Liver (tissue), 9 donors: ENCODE measurements around the gene ST6GALNAC3. TPM values are rescaled to one million over a fixed set of nuclear protein-coding genes. Genes with fewer than 3 reads are reported as not detected.

Source experiments
- DNase-seq: peaks from one replicate; pipeline ENCODE4 v3.0.0-alpha.2; 2017; ENCODE audit warnings: low spot score
- H3K27ac ChIP-seq, 2 donors: one replicate each; pipeline ENCODE4 v1.7.0; 2013; ENCODE audit warnings: inconsistent platforms in 2 of 2, low read length in 2 of 2, control low read depth in 1 of 2, low read depth in 1 of 2, mild to moderate bottlenecking in 1 of 2
- H3K27me3 ChIP-seq, 4 donors: one replicate each; pipeline versions ENCODE4 v1.6.1 to v1.7.0; 2013; ENCODE audit warnings: low read length in 3 of 4, inconsistent platforms in 1 of 4, mild to moderate bottlenecking in 1 of 4, moderate library complexity in 1 of 4; ENCODE audit not compliant: control insufficient read depth in 4 of 4, insufficient read depth in 4 of 4
- H3K36me3 ChIP-seq, 4 donors: one replicate each; pipeline versions ENCODE4 v1.6.1 to v1.7.0; 2013; ENCODE audit warnings: low read length in 3 of 4, mild to moderate bottlenecking in 3 of 4, low read depth in 1 of 4, moderate library complexity in 1 of 4; ENCODE audit not compliant: control insufficient read depth in 4 of 4, insufficient read depth in 3 of 4
- H3K4me1 ChIP-seq, 4 donors: one replicate each; pipeline versions ENCODE4 v1.6.1 to v1.7.0; 2013; ENCODE audit warnings: low read length in 3 of 4, mild to moderate bottlenecking in 3 of 4, moderate library complexity in 1 of 4; ENCODE audit not compliant: control insufficient read depth in 4 of 4, insufficient read depth in 4 of 4
- H3K4me3 ChIP-seq, 3 donors: one replicate each; pipeline versions ENCODE4 v1.6.1 to v1.7.0; 2013; ENCODE audit warnings: low read length in 3 of 3, control low read depth in 1 of 3, low read depth in 1 of 3, mild to moderate bottlenecking in 1 of 3
- H3K9ac ChIP-seq, 2 donors: one replicate each; pipeline ENCODE4 v1.7.0; 2013; ENCODE audit warnings: low read length in 2 of 2, mild to moderate bottlenecking in 2 of 2, moderate library complexity in 2 of 2, control low read depth in 1 of 2, low read depth in 1 of 2
- H3K9me3 ChIP-seq, 4 donors: one replicate each; pipeline versions ENCODE4 v1.6.1 to v1.7.0; 2013; ENCODE audit warnings: low read length in 3 of 4; ENCODE audit not compliant: control insufficient read depth in 4 of 4
- CTCF ChIP-seq: fragments of 150-350 bp; IDR thresholded peaks from 2 replicates; pipeline ENCODE4 v1.5.1; 2017; ENCODE audit warnings: improper control_type of control experiment, low read depth, low read length; ENCODE audit not compliant: missing input control
- FOXA2 ChIP-seq: IDR thresholded peaks from 2 replicates; pipeline ENCODE4 v1.6.1; 2016; ENCODE audit warnings: antibody characterized with exemption
- GABPA ChIP-seq, 2 donors: IDR thresholded peaks in 1 of 2; conservative IDR thresholded peaks in 1 of 2; 2 replicates each; pipeline ENCODE4 v1.6.1; 2016; ENCODE audit warnings: antibody characterized with exemption in 2 of 2, mild to moderate bottlenecking in 1 of 2, moderate library complexity in 1 of 2
- HNF4A ChIP-seq, 2 donors: conservative IDR thresholded peaks; 2 replicates each; pipeline ENCODE4 v1.6.1; 2016; ENCODE audit warnings: antibody characterized with exemption in 2 of 2, mild to moderate bottlenecking in 2 of 2
- JUND ChIP-seq, 2 donors: IDR thresholded peaks; 2 replicates each; pipeline ENCODE4 v1.6.1; 2016; ENCODE audit warnings: antibody characterized with exemption in 2 of 2
- MAX ChIP-seq: IDR thresholded peaks from 2 replicates; pipeline ENCODE4 v1.6.1; 2016; ENCODE audit warnings: antibody characterized with exemption
- RAD21 ChIP-seq, 2 donors: IDR thresholded peaks; 2 replicates each; pipeline ENCODE4 v1.6.1; 2016; ENCODE audit warnings: antibody characterized with exemption in 2 of 2, mild to moderate bottlenecking in 2 of 2
- REST ChIP-seq: IDR thresholded peaks from 2 replicates; pipeline ENCODE4 v1.6.1; 2016; ENCODE audit warnings: antibody characterized with exemption, mild to moderate bottlenecking
- YY1 ChIP-seq: IDR thresholded peaks from 2 replicates; pipeline ENCODE4 v1.6.1; 2016; ENCODE audit warnings: antibody characterized with exemption, mild to moderate bottlenecking
- ZBTB33 ChIP-seq: IDR thresholded peaks from 2 replicates; pipeline ENCODE4 v1.6.1; 2016; ENCODE audit warnings: antibody characterized with exemption
- WGBS: extraction: QIAGEN DNeasy Blood & Tissue Kit; methylation state at CpG from one replicate; pipeline ENCODE4 v1.1.7; 2013; 5-methylcytosine and 5-hydroxymethylcytosine counted together
- polyA plus RNA-seq, 2 donors: library from polyadenylated mRNA; stranded (reverse) in 1 of 2; unstranded in 1 of 2; fragments of 200-250 nt in 1 of 2; fragments of >200 nt in 1 of 2; fragmentation: Nextera tagmentation in 1 of 2; extraction: Ambion mirVana in 1 of 2; gene quantifications; one replicate each; pipeline versions ENCODE4 v1.2.1 to v1.2.3, GENCODE V29; 2013 to 2015
- total RNA-seq, 2 donors: library from RNA; depleted of rRNA; stranded (reverse); fragments of >200 nt; gene quantifications; one replicate each; pipeline ENCODE4 v1.2.3, GENCODE V29; 2014
- donor health status: healthy.
- donor health status: healthy.
- donor health status: healthy.
- donor health status: healthy.
- donor health status: healthy.

ST6GALNAC3 gene
- total and polyA plus RNA-seq, 4 donors: 1.2 to 5.0 (median 3.2) TPM

- Histone ChIP-seq H3K27me3 (peaks cover 0 to 3% (median 0%) of the 10 kb centered on the region in 4 donors), H3K9me3 (no peaks in the 10 kb centered on the region), H3K4me1 (no peaks in the 10 kb centered on the region), H3K9ac (no peak overlapping the region), H3K4me3 (no peak overlapping the region), H3K36me3 (no peaks in the 10 kb centered on the region), H3K27ac (no peak overlapping the region)
- no peak for DNase-seq
- TF ChIP-seq GABPA (IDR thresholded peaks at IDR 0.05 in 1 of 2, conservative IDR thresholded peaks at IDR 0.05 in 1 of 2): no peak
- no peak for TF ChIP-seq MAX
- TF ChIP-seq JUND (IDR thresholded peaks at IDR 0.05): no peak
- TF ChIP-seq CTCF: no peak
- 84% methylated on average over 4 of the region's 4 CpGs for WGBS
These were observed 18.6 kb upstream of the ST6GALNAC3 start for GRCh38 chr1:76055987-76056386.

- no peaks in the 10 kb centered on the region for H3K27me3 ChIP-seq
- H3K9ac ChIP-seq: no peak overlapping the region
- H3K4me1 ChIP-seq: no peaks in the 10 kb centered on the region
- no peak overlapping the region for H3K27ac ChIP-seq
- H3K4me3 ChIP-seq: no peak overlapping the region
- TF ChIP-seq RAD21 (IDR thresholded peaks at IDR 0.05) (no peak), YY1 (no peak), ZBTB33 (no peak), HNF4A (conservative IDR thresholded peaks at IDR 0.05) (no peak), FOXA2 (no peak), MAX (no peak), REST (no peak)
- DNase-seq: no peak
- WGBS: 45% methylated on average over 2 of the region's 2 CpGs
- no peaks in the 10 kb centered on the region for H3K36me3 ChIP-seq
- H3K9me3 ChIP-seq: no peaks in the 10 kb centered on the region
These were observed 15.1 kb upstream of the ST6GALNAC3 start for GRCh38 chr1:76059451-76059850.
